ENCODE measurements around the gene P3H2.

Gene P3H2

GRCh38 chr3:190064112-190064511, 56.6 kb downstream of the P3H2 start:
- no peak for TF ChIP-seq CTCF (IDR thresholded peaks at IDR 0.05; ENCODE audit: low read depth, low read length)
- no peak for TF ChIP-seq POLR2A (IDR thresholded peaks at IDR 0.05; ENCODE audit: extremely low read depth, insufficient read length)
- no peak for TF ChIP-seq MYC (IDR thresholded peaks at IDR 0.05; ENCODE audit: low read depth, low read length)
- TF ChIP-seq MAX (IDR thresholded peaks at IDR 0.05; ENCODE audit: low read depth, low read length): no peak
- no peak for DNase-seq (ENCODE audit: low read depth)
- no peak overlapping the region for H3K4me3 ChIP-seq (ENCODE audit: low read depth, low read length)

DNA sequence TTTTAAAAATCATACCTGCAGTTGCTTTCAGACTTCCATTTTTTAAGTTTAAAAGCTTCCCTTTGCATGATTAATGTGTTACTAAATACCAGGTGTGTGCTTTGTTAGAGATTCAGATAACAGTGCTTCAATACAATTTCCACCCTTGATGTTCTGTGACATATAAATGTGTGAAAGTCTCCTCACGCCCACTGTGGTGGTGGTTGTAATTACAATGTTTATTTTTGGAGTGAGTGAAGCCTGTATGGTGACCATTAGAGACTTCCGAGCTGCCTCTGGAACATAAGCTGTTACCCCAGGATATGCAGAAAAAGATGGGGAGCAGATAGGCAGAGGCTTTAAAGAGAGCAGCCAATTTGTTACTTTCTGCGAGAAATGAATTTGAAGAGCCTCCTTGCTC, 57.2 kb downstream of the P3H2 start:
- DNase-seq (ENCODE audit: low read depth): no peak
- no peak overlapping the region for H3K4me3 ChIP-seq (ENCODE audit: low read depth, low read length)
- no peak for TF ChIP-seq POLR2A (IDR thresholded peaks at IDR 0.05; ENCODE audit: extremely low read depth, insufficient read length)
- TF ChIP-seq MYC (IDR thresholded peaks at IDR 0.05; ENCODE audit: low read depth, low read length): no peak
- no peak for TF ChIP-seq CTCF (IDR thresholded peaks at IDR 0.05; ENCODE audit: low read depth, low read length)
- no peak for TF ChIP-seq MAX (IDR thresholded peaks at IDR 0.05; ENCODE audit: low read depth, low read length)

GRCh38 chr3:190060192-190060775, 60.4 kb downstream of the P3H2 start:
- TF ChIP-seq POLR2A (IDR thresholded peaks at IDR 0.05; ENCODE audit: extremely low read depth, insufficient read length) (no peak), MAX (IDR thresholded peaks at IDR 0.05; ENCODE audit: low read depth, low read length) (no peak), CTCF (IDR thresholded peaks at IDR 0.05; ENCODE audit: low read depth, low read length) (no peak), MYC (IDR thresholded peaks at IDR 0.05; ENCODE audit: low read depth, low read length) (no peak)
- no peak for DNase-seq (ENCODE audit: low read depth)
- no peak overlapping the region for H3K4me3 ChIP-seq (ENCODE audit: low read depth, low read length)

GRCh38 chr3:190059242-190059590, 61.5 kb downstream of the P3H2 start:
- DNase-seq (ENCODE audit: low read depth): no peak
- no peak overlapping the region for H3K4me3 ChIP-seq (ENCODE audit: low read depth, low read length)
- no peak for TF ChIP-seq MAX (IDR thresholded peaks at IDR 0.05; ENCODE audit: low read depth, low read length)
- no peak for TF ChIP-seq MYC (IDR thresholded peaks at IDR 0.05; ENCODE audit: low read depth, low read length)
- no peak for TF ChIP-seq CTCF (IDR thresholded peaks at IDR 0.05; ENCODE audit: low read depth, low read length)
- no peak for TF ChIP-seq POLR2A (IDR thresholded peaks at IDR 0.05; ENCODE audit: extremely low read depth, insufficient read length)

DNA sequence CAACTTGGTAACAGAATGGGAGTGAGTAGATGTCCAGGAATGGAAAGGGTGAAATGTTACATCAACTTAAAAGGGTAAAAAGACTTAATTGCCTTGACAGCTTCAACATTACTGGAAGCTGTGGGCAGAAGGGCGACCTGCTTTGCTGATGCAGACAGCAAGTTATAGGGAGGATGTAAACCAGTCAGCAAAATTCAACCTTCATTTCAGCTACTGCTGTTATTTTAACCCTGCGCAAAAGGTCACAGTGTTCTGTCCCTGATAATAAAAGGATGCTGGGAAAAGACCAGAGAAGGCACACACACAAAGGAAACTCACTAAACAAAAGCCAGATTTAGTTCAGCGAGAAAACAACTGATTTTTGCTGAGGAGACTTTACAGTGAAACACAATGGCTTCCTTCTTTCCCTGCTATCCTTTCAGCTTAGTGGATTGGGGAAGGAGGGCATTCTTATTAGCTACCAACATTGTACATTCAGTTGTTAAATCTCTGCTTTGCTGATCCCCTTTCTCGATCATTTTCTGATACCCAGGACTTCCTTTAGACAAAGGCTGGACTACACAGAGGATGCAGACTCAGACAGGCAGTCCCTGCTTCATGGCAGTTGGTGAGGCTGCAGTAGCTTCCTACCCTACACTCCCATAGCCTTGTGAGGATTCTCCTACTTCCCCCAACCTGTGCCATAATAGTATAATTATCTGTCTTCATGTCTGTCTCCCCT, 62.0 kb downstream of the P3H2 start:
- no peak overlapping the region for H3K4me3 ChIP-seq (ENCODE audit: low read depth, low read length)
- TF ChIP-seq MYC (IDR thresholded peaks at IDR 0.05; ENCODE audit: low read depth, low read length) (no peak), CTCF (IDR thresholded peaks at IDR 0.05; ENCODE audit: low read depth, low read length) (no peak), POLR2A (IDR thresholded peaks at IDR 0.05; ENCODE audit: extremely low read depth, insufficient read length) (no peak), MAX (IDR thresholded peaks at IDR 0.05; ENCODE audit: low read depth, low read length) (no peak)
- no peak for DNase-seq (ENCODE audit: low read depth)

All from NB4 (cell line).